A549 (cell line): Measurements from ENCODE around the gene LYST. TPM values are rescaled to one million over a fixed set of nuclear protein-coding genes. Genes with fewer than 3 reads are reported as not detected.

Source experiments
- ATAC-seq, 2 experiments: fragments of 200-7000 bp in 1 of 2; fragments of >200 bp in 1 of 2; cut with Nextera tagmentation in 1 of 2; cut with Tn5 transposase in 1 of 2; 3 replicates each; pipeline versions ENCODE4 v1.8.0 to v1.9.1; 2018 to 2020; ENCODE audit warnings: mild to moderate bottlenecking in 1 of 2, moderate library complexity in 1 of 2
- CTCF ChIA-PET: fragments of 300-600 bp; sonication (Branson Sonifier 250); formaldehyde crosslinking; extraction: SDS; loops from one replicate; lab custom pipeline; 2021; ENCODE audit warnings: antibody characterized with exemption, inconsistent platforms; lab: Yijun Ruan, JAX
- POLR2A ChIA-PET: fragments of 350-600 bp; formaldehyde crosslinking; extraction: SDS; loops from one replicate; lab custom pipeline; 2021; ENCODE audit warnings: antibody characterized with exemption, inconsistent platforms; lab: Yijun Ruan, JAX
- DNase-seq, 2 experiments: peaks; one replicate each; pipeline versions ENCODE4 v3.0.0 to v3.0.0-alpha.2; 2011 to 2016; ENCODE audit warnings: low read depth in 1 of 2, low spot score in 1 of 2
- FAIRE-seq: peaks from 2 replicates; lab custom pipeline; 2011; peaks lifted over from hg19 to GRCh38; lab: Jason Lieb, UNC
- H3K27ac ChIP-seq, 2 experiments: fragments of >200 bp; sonication (Bioruptor Twin); formaldehyde crosslinking; 3 replicates each; pipeline ENCODE4 v1.5.1; 2016 to 2017
- H3K4me1 ChIP-seq: fragments of >200 bp; sonication (Bioruptor Twin); formaldehyde crosslinking; 3 replicates; pipeline ENCODE4 v1.6.1; 2016
- H3K4me2 ChIP-seq: fragments of >200 bp; sonication (Bioruptor Twin); formaldehyde crosslinking; 3 replicates; pipeline ENCODE4 v1.6.1; 2016
- H3K4me3 ChIP-seq: fragments of >200 bp; sonication (Bioruptor Twin); formaldehyde crosslinking; 3 replicates; pipeline ENCODE4 v1.5.1; 2016
- H3K9me3 ChIP-seq: fragments of >200 bp; sonication (Bioruptor Twin); formaldehyde crosslinking; 3 replicates; pipeline ENCODE4 v1.6.1; 2016
- CHD2 ChIP-seq: fragments of 150-350 bp; IDR thresholded peaks from 2 replicates; pipeline ENCODE4 v1.6.1; 2014; ENCODE audit warnings: low read length; ENCODE audit not compliant: partially characterized antibody
- ESRRA ChIP-seq: fragments of 150-350 bp; IDR thresholded peaks from 2 replicates; pipeline ENCODE4 v1.6.1; 2014; ENCODE audit warnings: mild to moderate bottlenecking, low read length, borderline replicate concordance
- FOSB ChIP-seq: fragments of 250-450 bp; sonication (Bioruptor Pico); IDR thresholded peaks from 2 replicates; pipeline ENCODE4 v1.5.0; 2020; ENCODE audit warnings: mild to moderate bottlenecking, moderate library complexity
- FOSL2 ChIP-seq, 2 experiments: fragments of 450-650 bp in 1 of 2; fragments of >200 bp in 1 of 2; sonication (Bioruptor Twin) in 1 of 2; formaldehyde crosslinking; IDR thresholded peaks; 2 replicates each; pipeline versions ENCODE4 v1.5.0 to v1.6.1; 2016 to 2020; ENCODE audit warnings: mild to moderate bottlenecking in 1 of 2, moderate library complexity in 1 of 2
- FOXS1 ChIP-seq: fragments of 250-450 bp; sonication (Bioruptor Pico); IDR thresholded peaks from 2 replicates; pipeline ENCODE4 v1.5.0; 2020; ENCODE audit warnings: mild to moderate bottlenecking, moderate library complexity
- JUN ChIP-seq, 2 experiments: fragments of >200 bp; sonication (Bioruptor Twin); formaldehyde crosslinking; IDR thresholded peaks; 2 replicates in 1 of 2; 3 replicates in 1 of 2; pipeline ENCODE4 v1.6.1; 2016 to 2017
- KDM1A ChIP-seq: fragments of 200-600 bp; sonication (generic); IDR thresholded peaks from 2 replicates; pipeline ENCODE4 v1.6.1; 2016; ENCODE audit warnings: low read depth, mild to moderate bottlenecking
- MYC ChIP-seq: IDR thresholded peaks from 2 replicates; pipeline ENCODE4 v1.6.1; 2012; ENCODE audit warnings: mild to moderate bottlenecking, inconsistent platforms, low read length, improper control_type of control experiment, borderline replicate concordance
- NPAS2 ChIP-seq: fragments of 250-450 bp; sonication (Bioruptor Pico); IDR thresholded peaks from 2 replicates; pipeline ENCODE4 v1.8.0; 2022; ENCODE audit warnings: mild to moderate bottlenecking, moderate library complexity, borderline replicate concordance
- RCOR1 ChIP-seq: fragments of 150-350 bp; IDR thresholded peaks from 2 replicates; pipeline ENCODE4 v1.6.1; 2014; ENCODE audit warnings: antibody characterized with exemption, low read length, low read depth
- TP53 ChIP-seq: fragments of 250-450 bp; sonication (Bioruptor Pico); IDR thresholded peaks from 2 replicates; pipeline ENCODE4 v1.5.0; 2021; ENCODE audit warnings: mild to moderate bottlenecking, moderate library complexity
- ZC3H11A ChIP-seq: fragments of 450-650 bp; IDR thresholded peaks from 2 replicates; pipeline ENCODE4 v1.6.1; 2014; ENCODE audit warnings: antibody characterized with exemption, mild to moderate bottlenecking
- WGBS: methylation state at CpG from one replicate; pipeline ENCODE4 v1.1.6; 2017; ENCODE audit errors: missing lambda C conversion rate; 5-methylcytosine and 5-hydroxymethylcytosine counted together
- polyA plus RNA-seq, 4 experiments: library from polyadenylated mRNA; depleted of rRNA in 3 of 4; stranded (reverse); fragments of >200 nt; fragmentation: RNase III in 1 of 4; extraction: RNeasy Plus Mini Kit Qiagen cat#74134 plus additional on column Dnase treatment in 1 of 4; gene quantifications; 2 replicates in 3 of 4; 3 replicates in 1 of 4; pipeline ENCODE4 v1.2.3, GENCODE V29; 2011 to 2017
- TF ChIP-seq, protein P1 (sequence below): IDR thresholded peaks from 2 replicates; pipeline ENCODE4 v1.6.1; 2012; ENCODE audit warnings: low read depth, borderline replicate concordance
- TF ChIP-seq, protein P2 (sequence below): fragments of 200-600 bp; sonication (generic); IDR thresholded peaks from 2 replicates; pipeline ENCODE4 v1.6.1; 2016; ENCODE audit warnings: antibody characterized with exemption, mild to moderate bottlenecking, moderate library complexity
- TF ChIP-seq, protein P3 (sequence below): IDR thresholded peaks from 2 replicates; pipeline ENCODE4 v1.6.1; 2012

Gene LYST
- polyA plus RNA-seq, 2 of the 4 experiments (the other 2 are of a cell fraction): 2.5 to 9.4 TPM

DNA sequence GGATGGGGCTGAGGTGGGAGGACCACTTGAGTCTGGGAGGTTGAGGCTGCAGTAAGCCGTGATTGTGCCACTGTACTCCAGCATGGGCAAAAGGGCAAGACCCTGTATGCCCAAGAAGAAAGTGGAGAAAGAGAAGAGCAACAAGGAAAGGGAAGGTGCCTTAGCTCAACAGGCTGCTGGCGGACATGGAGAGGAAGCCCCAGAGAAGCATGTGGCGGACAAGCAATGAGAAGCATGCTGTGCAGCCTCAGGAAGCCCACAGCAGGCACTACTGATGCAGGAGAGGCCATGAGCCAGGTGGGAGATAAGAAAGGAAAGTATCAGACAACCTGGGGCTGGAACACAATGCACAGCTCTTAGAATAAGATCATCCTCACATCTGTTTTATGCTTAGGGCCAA, 184.5 kb downstream of the LYST start (continued):
- TF ChIP-seq CHD2 (no peak), ESRRA (no peak), KDM1A (no peak)
- TF ChIP-seq, all 56 proteins: peak for 0

DNA sequence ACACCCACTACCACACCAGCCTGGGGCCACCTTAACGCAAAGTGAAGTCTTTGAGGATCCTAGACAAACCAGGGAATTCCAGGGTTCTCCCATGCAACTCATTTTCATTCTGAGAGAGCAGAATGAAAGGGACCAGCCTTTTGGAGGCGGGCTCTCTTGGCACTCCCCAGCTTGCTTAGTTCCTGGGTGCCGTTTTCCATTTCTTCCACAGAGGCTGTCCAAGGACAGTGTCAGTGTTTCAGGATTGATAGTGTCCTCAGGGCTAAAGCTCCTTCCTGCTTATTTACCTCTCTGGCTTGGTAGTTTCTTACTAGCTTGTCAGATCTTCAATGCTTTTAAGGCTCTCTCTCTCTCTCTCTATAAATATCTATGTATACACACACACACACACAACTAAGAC, 187.1 kb downstream of the LYST start:
- Histone ChIP-seq H3K9me3 (peaks cover 15% of the 10 kb centered on the region; the same call in 2 of the 3 replicates), H3K27ac (no peak overlapping the region), H3K4me2 (no peak overlapping the region), H3K4me3 (no peak overlapping the region), H3K4me1 (no peaks in the 10 kb centered on the region)
- POLR2A ChIA-PET: no interaction called here
- WGBS: 82% methylated on average over 3 of the region's 3 CpGs
- CTCF ChIA-PET: interaction anchor here (0.6 kb wide), 1 partner anchor 305 kb away, joined by 5 read pairs; no protein-coding TSS in a partner anchor
- no peak for TF ChIP-seq RCOR1
- TF ChIP-seq MYC: no peak
- TF ChIP-seq, protein P1, sequence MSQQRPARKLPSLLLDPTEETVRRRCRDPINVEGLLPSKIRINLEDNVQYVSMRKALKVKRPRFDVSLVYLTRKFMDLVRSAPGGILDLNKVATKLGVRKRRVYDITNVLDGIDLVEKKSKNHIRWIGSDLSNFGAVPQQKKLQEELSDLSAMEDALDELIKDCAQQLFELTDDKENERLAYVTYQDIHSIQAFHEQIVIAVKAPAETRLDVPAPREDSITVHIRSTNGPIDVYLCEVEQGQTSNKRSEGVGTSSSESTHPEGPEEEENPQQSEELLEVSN: no peak
- no peak for TF ChIP-seq FOSB (CRISPR knock-in tag)
- TF ChIP-seq JUN (IDR thresholded peaks at IDR 0.05): no peak
- no peak for TF ChIP-seq ZC3H11A
- no peak for FAIRE-seq
- ATAC-seq: no peak; a peak in 1 of 6 replicates
- no peak for DNase-seq

DNA sequence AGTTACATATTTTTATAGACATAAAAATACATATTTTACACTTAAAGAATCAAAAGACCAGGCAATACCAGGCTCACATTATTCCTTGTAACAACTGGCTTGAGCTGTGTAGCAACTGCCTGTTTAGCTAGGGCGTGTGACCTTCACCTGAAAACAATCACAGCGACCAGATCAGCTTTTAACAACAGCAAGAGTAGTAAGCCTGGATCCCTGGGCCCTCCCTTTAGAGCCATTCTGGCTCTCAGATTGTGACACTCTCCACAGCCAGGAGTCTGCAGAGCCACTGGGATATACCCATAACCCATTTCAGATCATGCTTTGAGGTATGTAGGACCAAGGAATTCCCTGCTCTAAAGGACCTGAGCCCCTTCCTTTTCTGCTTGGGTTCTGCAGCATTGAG, 187.7 kb downstream of the LYST start:
- Histone ChIP-seq H3K4me1 (no peaks in the 10 kb centered on the region), H3K9me3 (peaks cover 15% of the 10 kb centered on the region; the same call in 2 of the 3 replicates), H3K4me2 (no peak overlapping the region), H3K4me3 (no peak overlapping the region), H3K27ac (no peak overlapping the region)
- ChIA-PET CTCF (interaction anchor here (0.6 kb wide), 1 partner anchor 306 kb away, joined by 5 read pairs; no protein-coding TSS in a partner anchor), POLR2A (no interaction called here)
- 69% methylated on average over 2 of the region's 2 CpGs for WGBS
- TF ChIP-seq NPAS2 (CRISPR knock-in tag): no peak
- TF ChIP-seq, protein P2, sequence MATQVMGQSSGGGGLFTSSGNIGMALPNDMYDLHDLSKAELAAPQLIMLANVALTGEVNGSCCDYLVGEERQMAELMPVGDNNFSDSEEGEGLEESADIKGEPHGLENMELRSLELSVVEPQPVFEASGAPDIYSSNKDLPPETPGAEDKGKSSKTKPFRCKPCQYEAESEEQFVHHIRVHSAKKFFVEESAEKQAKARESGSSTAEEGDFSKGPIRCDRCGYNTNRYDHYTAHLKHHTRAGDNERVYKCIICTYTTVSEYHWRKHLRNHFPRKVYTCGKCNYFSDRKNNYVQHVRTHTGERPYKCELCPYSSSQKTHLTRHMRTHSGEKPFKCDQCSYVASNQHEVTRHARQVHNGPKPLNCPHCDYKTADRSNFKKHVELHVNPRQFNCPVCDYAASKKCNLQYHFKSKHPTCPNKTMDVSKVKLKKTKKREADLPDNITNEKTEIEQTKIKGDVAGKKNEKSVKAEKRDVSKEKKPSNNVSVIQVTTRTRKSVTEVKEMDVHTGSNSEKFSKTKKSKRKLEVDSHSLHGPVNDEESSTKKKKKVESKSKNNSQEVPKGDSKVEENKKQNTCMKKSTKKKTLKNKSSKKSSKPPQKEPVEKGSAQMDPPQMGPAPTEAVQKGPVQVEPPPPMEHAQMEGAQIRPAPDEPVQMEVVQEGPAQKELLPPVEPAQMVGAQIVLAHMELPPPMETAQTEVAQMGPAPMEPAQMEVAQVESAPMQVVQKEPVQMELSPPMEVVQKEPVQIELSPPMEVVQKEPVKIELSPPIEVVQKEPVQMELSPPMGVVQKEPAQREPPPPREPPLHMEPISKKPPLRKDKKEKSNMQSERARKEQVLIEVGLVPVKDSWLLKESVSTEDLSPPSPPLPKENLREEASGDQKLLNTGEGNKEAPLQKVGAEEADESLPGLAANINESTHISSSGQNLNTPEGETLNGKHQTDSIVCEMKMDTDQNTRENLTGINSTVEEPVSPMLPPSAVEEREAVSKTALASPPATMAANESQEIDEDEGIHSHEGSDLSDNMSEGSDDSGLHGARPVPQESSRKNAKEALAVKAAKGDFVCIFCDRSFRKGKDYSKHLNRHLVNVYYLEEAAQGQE: no peak
- DNase-seq (no peak), ATAC-seq (no peak), FAIRE-seq (no peak)

DNA sequence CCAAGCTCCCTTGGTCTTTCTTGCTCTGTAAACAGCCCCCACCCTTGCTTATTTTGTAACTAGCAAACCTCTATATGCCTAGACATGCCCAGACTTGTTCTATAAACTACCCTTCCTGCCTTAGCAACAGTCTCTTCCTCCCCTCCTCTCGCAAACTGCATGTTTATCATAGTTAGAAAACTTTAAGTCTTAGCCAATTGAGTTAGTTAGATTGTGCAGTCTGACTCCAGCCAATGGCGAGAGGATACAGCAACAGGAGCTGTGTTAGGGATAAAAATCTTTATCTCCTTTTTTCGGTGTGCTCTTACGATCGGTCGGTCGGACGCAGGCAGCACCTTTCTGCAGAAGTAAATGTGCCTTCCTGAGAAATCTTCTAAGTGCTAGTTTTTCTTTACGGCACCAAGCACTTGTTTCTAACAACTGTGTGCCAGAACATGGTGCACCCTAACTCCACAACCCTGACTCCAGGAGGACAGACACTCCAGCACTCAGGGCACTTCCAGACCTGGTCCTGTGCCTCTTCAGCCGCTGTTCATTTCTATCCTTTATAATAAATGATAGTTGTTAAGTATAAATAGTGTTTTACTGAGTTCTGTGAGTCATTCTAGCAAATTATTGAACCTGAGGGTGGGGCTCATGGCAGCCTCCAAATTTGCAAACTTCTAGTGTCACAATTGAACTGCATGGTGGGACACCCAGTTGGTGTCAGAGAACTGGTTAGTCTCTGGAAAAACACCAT, 191.4 kb downstream of the LYST start:
- TF ChIP-seq, protein P3, sequence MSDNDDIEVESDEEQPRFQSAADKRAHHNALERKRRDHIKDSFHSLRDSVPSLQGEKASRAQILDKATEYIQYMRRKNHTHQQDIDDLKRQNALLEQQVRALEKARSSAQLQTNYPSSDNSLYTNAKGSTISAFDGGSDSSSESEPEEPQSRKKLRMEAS: no peak
- TF ChIP-seq FOXS1 (CRISPR knock-in tag) (no peak), TP53 (CRISPR knock-in tag) (peak; percentile 73; the same call in 1 of the 2 replicates), FOSL2 (IDR thresholded peaks at IDR 0.05) (no peak), FOSL2 (CRISPR knock-in tag; IDR thresholded peaks at IDR 0.05) (no peak)
- peak in 1 of 2 experiments; percentile 27 for DNase-seq
- Histone ChIP-seq H3K27ac (peak overlapping the region; percentile 21 to 57; a peak in 3 of 6 replicates), H3K9me3 (peaks cover 28% of the 10 kb centered on the region), H3K4me1 (no peaks in the 10 kb centered on the region), H3K4me2 (no peak overlapping the region), H3K4me3 (no peak overlapping the region)
- CTCF ChIA-PET: interaction anchor here (1.0 kb wide), 1 partner anchor 11 kb away, joined by 3 read pairs; no protein-coding TSS in a partner anchor
- POLR2A ChIA-PET: no interaction called here
- ATAC-seq: no peak
- WGBS: 92% methylated on average over 10 of the region's 10 CpGs
- no peak for FAIRE-seq
